GM12865 (cell line): ENCODE data around the gene RPL37A.

ENCODE experiments used
- DNase-seq: peaks from one replicate; pipeline ENCODE4 v3.0.0; 2010; ENCODE audit warnings: low read depth
- H3K4me3 ChIP-seq: 2 replicates; pipeline ENCODE4 v1.5.1; 2011; ENCODE audit warnings: mild to moderate bottlenecking, low read depth, low read length, control low read depth
- TF ChIP-seq, protein P1 (sequence below): IDR thresholded peaks from 2 replicates; pipeline ENCODE4 v1.5.1; 2011; ENCODE audit warnings: low read length, control low read depth, low read depth, inconsistent platforms; ENCODE audit not compliant: insufficient read depth; ENCODE audit errors: missing control alignments

Gene RPL37A

DNA sequence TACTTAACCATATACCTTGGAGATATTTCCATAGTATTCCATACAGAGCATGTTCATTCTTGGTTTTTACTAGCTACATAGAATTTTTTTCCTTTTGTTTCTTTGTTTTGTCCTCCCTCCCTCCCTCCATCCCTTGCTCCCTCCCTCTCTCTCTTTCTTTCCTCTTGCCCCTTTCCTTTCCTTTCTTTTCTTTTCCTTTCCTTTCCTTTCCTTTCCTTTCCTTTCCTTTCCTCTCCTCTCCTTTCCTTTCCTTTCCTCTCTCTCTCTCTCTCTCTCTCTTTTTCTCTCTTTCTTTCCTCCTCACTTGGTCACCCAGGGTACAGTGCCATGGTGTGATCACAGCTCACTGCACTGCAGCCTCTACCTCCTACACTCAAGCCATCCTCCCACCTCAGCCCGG, 28.3 kb downstream of the RPL37A start:
- no peak overlapping the region for H3K4me3 ChIP-seq
- DNase-seq = no peak
- TF ChIP-seq, protein P1, sequence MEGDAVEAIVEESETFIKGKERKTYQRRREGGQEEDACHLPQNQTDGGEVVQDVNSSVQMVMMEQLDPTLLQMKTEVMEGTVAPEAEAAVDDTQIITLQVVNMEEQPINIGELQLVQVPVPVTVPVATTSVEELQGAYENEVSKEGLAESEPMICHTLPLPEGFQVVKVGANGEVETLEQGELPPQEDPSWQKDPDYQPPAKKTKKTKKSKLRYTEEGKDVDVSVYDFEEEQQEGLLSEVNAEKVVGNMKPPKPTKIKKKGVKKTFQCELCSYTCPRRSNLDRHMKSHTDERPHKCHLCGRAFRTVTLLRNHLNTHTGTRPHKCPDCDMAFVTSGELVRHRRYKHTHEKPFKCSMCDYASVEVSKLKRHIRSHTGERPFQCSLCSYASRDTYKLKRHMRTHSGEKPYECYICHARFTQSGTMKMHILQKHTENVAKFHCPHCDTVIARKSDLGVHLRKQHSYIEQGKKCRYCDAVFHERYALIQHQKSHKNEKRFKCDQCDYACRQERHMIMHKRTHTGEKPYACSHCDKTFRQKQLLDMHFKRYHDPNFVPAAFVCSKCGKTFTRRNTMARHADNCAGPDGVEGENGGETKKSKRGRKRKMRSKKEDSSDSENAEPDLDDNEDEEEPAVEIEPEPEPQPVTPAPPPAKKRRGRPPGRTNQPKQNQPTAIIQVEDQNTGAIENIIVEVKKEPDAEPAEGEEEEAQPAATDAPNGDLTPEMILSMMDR = no peak

DNA sequence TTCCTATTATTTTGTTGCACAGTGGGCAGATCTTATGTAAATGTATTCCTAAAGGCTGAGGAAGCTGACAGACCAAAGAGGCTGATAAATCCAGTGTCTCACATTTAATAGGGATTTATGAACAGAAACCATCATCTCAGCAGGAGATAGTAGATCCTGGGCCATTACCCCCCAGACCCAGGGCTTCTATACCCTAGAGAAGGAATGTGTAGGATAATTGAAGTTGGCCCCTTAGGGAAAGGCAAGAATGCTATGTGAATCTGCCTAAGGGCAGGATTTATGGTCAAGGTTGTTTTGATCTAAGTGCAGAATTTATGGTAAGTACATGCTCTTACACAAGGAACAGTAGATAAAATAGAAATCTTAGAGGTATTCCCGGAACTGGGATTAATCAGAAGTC, 29.0 kb downstream of the RPL37A start:
- TF ChIP-seq, protein P1 = no peak
- no peak overlapping the region for H3K4me3 ChIP-seq

DNA sequence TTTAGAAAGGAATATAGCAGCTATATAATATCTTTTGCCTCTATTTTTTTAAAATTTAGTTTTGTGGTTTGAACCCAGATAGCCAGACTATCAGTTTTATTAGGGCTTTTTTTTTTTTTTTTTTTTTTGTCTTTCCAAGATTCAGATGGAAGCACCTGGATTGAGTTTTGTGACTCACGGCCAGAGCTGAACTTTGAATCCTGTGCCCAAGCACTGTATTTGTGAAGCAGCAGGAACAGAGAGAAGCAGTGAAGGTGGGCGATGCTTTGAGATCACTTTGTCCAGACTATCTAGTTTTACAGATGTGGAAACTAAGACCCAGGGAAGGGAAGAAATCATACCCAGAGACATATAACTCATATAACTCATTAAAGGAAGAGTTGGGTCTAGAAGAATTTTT, 33.9 kb downstream of the RPL37A start:
- H3K4me3 ChIP-seq = no peak overlapping the region
- TF ChIP-seq, protein P1 = no peak
- DNase-seq = no peak

More for the DNA sequence above, 29.0 kb downstream of the RPL37A start:
- no peak for DNase-seq

DNA sequence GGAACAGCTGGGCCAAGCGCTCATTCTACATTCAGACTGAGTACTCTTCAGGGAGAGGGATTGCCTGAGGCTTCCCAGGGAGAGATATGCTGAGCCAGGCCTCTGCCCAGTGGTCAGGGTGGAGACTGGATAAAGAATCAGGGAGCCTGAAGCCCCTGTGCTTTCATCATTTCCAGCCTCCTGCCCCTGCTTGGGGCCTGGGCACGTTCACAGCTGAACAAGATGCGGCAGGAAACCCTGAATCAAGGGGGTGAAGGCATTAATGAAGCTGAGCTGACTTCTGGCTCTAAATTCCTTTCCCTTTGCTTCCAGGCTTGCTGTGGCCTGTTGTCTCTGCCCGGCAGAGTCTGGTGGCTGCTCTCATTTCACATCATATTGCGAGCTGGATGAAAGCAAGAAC, 35.0 kb downstream of the RPL37A start:
- DNase-seq = no peak
- no peak overlapping the region for H3K4me3 ChIP-seq
- TF ChIP-seq, protein P1 = no peak

DNA sequence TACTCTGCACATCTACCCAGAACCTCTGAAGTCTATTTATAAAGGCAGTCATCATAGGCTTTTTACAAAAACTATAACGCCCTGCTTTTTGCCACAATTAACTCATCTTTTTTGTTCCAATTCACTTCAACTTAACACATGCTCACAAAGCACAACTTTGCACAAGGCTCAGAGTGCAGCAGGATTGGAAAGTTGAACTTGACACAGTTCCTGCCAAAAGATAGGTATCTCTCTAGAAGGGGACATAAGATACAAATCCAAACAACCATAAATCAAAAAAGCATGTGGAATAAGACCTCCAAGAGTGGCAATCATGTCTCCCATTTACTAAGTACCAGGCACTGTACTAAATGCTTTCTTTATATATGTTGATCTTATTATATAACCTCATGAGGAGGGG, 36.2 kb downstream of the RPL37A start:
- H3K4me3 ChIP-seq = no peak overlapping the region
- TF ChIP-seq, protein P1 = no peak
- DNase-seq = no peak

DNA sequence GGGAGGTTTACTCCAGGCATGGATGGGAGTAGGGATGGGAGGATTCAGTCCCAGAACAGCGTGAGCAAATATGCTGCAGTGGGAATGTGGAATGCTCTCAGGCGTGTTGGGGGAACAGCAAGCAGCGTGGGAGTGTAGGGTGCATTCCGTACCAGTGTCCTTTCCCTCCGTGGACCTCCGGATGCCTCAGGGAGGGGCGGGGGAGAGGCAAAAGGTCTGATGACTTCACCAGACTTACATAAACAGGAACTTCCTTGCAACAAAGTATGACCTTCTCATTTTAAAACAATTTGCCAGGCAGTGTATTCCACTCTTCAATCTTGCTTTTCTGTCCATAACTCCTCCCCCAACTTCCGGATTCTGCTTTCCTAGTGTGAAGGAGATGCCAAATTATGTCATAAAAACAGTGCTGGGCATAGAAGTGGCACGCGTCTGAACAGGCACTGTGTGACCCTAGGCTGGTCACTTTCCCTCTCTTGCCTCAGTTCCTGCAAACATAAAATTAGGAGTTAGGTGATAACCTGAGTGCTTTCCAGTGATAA, 36.9 kb downstream of the RPL37A start:
- TF ChIP-seq, protein P1 = no peak
- DNase-seq = no peak
- no peak overlapping the region for H3K4me3 ChIP-seq

DNA sequence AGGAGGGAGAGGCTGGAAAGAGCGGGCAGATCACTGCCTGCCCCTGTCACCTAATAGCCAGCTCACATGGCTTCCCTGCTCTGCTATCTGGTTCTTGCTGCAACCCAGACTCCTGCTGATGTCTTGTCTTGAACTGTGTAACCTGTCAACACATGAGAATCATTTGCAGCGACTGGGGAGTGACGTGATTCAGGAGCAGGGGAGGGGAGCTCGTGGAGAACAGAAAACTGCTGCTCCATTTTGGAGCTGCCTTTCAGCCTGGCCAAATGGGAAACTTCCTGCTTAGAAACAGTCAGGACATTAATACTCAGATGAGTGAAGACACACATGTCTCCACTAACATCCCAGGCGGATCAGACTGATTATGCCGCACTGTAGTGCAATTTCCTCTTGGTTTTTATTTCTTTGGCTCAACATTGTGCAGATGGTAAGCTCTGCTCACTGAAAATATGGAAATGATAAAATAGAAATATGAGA, 38.1 kb downstream of the RPL37A start:
- TF ChIP-seq, protein P1 = no peak
- H3K4me3 ChIP-seq = no peak overlapping the region
- DNase-seq = no peak
